ENCODE results near the gene PVALB. TPM values are rescaled to one million over a fixed set of nuclear protein-coding genes. Genes with fewer than 3 reads are reported as not detected.

PVALB gene
- total RNA-seq, 1 donor from 2014 or later = not detected

DNA sequence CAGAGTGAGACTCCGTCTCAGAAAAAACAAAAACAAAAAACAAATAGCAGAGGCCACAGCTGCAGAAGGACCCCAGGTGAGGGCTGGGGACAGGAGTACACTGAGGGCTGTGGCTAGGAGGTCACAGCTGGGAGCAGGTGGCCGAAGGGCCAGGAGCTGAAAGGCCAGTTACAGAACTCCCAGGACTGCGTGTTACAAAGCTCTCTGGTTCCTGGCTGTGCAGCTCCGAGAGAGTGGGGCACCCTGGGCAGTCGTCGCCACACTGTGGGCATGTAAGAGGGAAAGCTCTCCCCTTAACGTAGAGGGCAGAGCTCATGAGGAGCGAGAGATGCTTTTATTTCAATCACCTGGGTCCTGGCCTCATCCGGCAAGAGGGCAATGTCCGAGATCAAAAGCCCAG, 33.8 kb upstream of the PVALB start:
- intact Hi-C loops (cut with DNase I) = no loop called here
- DNase-seq (ENCODE audit: low spot score) = peak; percentile 63

DNA sequence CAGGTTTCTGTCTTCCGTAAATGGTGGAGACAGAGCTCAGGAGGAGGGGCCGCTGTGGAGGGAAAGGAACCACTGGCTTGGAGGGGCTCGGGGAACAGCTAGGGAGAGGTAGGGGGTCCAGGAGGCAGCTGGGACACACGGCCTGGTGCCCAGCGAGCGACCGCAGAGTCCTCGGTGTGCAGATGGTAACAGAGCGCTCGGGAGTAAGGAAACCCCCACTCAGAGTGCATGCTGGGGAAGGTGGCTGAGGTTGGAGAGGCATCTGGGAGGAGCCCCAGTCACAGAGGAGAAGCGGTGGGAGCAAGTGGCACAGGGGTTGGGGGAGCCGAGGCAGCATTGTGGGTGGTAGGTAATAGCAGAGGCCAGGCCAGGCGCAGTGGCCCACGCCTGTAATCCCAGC, 33.2 kb upstream of the PVALB start:
- DNase-seq (ENCODE audit: low spot score) = no peak
- intact Hi-C loops (cut with DNase I) = no loop called here

DNA sequence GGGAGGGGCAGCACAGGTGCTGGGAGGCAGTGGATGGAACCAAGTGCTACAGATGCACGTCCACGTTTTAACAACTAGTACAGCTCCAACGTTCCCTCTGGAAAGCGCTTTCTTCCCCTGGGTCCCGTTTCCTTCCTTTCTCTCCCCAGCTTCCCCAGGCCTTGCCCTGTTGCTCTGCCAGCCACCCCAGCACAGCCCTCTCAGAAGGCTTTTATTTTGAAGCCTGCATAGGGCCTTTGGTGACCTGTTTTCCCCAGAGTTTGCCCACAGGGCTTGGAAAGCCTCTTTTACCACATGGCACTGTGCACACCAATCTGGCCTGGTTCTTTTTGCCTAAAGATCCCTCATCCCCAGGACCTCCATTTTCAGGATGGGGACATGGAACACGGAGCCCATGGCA, 30.1 kb upstream of the PVALB start:
- peak; percentile 57 for DNase-seq (ENCODE audit: low spot score)
- intact Hi-C loops (cut with DNase I) = no loop called here

DNA sequence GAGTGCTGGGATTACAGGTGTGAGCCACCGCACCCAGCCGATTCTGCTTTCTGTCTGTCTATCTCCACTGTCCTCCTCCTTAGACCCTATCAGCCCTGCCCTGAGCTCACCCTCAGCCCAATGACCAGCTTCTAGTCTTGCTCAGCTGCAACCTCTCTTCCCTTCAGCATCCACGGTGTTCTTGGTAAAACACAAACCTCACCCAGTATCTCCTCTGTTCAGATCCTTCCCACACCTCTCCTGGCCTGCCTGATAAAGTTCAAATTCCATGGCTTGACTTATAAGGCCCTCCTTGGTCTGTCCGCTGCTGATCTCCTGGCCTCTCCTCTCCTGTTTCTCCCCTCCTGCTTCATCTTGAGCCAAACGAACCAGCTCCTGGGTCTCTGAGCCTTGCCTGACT, 29.4 kb upstream of the PVALB start:
- DNase-seq (ENCODE audit: low spot score) = peak; percentile 44
- intact Hi-C loops (cut with DNase I) = no loop called here

DNA sequence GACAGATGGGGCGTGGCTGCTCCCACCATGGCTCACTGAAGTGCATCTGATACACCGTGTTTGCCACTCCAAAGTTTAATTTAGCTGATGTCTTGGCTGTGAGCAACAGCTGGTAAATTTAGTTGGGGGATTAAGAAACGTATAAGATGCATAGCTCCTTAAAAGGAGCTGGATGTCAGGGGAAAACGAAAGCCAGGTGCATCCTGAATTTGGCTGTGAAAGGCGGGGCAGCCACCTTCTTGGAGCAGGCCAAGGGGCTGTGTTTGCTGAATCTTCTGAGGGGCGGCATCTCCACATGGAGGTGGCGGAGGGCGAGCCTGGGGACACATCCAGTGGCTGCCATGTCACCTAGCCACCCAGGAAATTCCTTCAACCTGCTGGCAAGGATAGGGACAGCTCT, 23.3 kb upstream of the PVALB start:
- DNase-seq (ENCODE audit: low spot score) = no peak
- intact Hi-C loops (cut with DNase I) = no loop called here

DNA sequence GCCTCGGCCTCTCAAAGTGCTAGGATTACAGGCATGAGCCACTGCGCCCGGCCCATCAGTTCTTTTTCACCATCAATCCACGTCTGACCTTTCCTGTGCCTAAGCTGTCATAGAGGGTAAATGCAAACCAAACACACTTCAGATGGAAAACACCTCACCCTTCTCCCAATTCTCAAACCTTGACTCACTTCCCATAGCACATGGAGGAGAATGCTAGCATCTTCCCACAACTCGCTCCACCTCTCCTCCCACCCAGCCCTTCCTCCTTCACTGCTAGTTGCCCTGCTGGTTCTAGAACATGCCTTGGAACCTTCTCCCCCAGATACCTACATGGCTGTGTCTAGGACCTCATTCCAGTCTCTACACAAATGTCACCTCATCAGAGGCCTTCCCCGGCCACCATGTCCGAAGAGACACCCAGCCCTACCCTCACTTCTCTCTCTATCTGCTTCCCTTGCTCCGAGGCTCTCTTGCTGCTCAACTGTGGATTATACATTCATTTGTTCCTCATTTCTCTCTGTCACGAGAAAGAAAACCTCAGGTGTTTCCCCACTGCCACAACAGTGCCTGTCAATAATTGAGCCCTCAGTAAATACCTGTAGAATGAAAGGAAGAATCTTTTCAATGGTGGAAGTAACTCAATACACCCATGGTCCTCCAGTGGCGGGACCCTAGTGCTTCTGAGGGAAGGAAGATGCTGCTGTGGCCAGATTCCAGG, 22.7 kb upstream of the PVALB start:
- peak; percentile 3 for DNase-seq (ENCODE audit: low spot score)
- intact Hi-C loops (cut with DNase I) = no loop called here

DNA sequence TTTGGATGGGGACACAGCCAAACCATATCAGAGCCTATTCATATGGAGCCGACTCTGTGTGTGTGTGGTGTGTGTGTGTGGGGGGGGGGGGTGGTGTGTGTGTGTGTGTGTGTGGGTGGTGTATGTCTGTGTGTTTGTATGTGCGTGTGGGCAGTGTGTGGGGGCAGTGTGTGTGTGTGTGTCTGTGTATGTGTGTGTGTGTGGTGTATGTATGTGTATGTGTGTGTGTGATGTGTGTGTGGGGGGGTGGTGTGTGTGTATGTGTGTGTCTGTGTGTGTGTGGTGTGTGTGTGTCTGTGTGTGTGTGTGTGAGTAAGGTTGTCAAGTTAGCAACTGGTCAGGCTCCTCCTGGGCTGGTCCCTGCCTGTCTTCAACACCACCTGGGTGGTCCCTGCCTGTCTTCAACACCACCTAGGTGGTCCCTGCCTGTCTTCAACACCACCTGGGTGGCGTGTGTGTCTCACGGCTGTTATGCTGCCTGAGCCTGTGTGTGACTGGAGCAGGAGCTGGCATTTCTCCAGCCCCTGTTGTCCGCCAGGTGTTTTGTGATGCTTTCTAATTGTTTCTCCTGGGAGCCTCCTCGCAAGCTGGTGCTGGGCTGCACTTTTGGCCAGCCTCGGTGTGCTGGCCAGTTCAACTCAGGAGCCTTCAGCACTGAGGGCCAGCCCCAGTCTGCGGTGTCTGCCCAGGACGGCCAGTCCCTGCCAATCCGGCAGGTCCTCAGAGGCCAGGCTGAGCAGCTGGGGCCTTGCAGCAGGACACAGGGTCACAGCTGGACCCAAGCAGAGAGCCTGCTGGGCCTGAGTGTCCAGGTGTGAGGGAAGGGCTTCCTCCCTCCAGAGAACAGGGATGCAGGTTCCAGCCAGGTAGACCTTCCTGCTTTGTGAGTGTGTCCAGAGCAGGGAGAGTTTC, 21.5 kb upstream of the PVALB start:
- peak; percentile 57 for DNase-seq (ENCODE audit: low spot score)
- intact Hi-C loops (cut with DNase I) = no loop called here

DNA sequence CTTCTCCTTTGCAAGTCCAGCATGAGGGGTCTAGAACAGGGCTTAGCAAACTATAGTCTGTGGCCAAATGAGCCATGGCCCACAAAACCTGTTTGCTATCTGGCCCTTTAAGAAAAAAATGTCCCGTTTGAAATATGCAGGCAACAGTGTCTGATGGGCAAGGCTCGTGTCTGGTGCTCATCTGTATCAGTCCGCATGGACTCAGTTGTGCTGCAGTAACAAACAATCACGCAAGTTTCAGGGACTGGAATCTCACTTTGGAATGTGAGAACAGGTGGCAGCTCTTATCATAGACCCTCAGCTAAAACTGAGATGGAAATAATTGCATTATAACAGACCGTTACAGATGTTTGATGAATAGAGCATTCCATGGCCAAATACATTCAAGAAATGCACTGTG, 19.1 kb upstream of the PVALB start:
- intact Hi-C loops (cut with DNase I) = no loop called here
- peak; percentile 14 for DNase-seq (ENCODE audit: low spot score)

DNA sequence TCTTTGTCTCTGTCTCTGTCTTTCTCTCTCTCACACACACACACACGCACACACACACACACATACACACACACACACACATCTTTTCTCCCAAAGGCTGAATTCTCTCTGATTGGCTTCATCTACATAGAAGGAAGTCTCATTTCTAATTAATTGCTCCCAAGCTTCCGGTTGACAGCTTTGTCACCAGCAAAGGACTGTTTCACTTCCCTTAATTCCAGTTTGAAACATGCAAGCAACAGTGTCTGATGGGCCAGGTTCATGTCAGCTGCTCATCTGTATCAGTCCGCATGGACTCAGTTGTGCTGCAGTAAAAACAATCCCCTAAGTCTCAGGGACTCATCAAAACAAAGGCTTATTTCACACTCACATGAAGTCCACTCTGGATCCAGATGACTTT, 16.2 kb upstream of the PVALB start:
- intact Hi-C loops (cut with DNase I) = no loop called here
- DNase-seq (ENCODE audit: low spot score) = no peak

DNA sequence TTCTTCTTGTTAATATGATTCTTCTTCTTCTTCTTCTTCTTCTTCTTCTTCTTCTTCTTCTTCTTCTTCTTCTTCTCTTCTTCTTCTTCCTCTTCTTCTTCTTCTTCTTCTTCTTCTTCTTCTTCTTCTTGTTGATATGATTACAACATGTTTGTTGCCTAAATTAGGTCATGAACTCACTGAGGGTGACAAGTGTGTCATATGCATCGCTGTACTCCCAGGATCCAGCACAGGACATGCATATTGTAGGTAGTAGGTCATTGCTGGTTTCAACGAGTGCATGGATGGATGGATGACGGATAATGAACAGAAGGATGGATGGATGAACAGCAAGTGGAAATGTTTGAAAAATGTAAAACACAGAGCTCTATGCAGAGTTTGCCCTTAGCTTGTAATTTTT, 14.9 kb upstream of the PVALB start:
- intact Hi-C loops (cut with DNase I) = no loop called here

DNA sequence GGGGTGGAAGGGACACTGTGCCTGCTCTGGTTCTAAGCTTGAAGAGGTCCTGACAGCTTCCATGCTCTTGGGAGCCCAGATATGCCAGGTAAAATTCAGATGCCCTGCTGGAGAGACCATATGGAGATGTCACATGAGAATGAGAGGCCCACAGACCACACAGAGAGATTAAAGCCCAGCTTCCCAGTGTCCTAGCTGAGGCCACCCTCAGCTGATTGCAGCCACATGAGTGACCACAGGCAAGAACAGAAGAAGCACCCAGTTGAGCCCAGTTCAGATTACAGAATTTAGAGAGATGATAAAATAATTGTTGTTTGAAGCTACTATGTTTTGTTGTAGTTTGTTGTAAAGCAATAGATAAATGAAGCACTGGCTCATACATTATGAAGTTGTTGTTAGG, 14.4 kb upstream of the PVALB start:
- peak; percentile 1 for DNase-seq (ENCODE audit: low spot score)
- intact Hi-C loops (cut with DNase I) = no loop called here

More for the DNA sequence above, 14.9 kb upstream of the PVALB start:
- peak; percentile 12 for DNase-seq (ENCODE audit: low spot score)

DNA sequence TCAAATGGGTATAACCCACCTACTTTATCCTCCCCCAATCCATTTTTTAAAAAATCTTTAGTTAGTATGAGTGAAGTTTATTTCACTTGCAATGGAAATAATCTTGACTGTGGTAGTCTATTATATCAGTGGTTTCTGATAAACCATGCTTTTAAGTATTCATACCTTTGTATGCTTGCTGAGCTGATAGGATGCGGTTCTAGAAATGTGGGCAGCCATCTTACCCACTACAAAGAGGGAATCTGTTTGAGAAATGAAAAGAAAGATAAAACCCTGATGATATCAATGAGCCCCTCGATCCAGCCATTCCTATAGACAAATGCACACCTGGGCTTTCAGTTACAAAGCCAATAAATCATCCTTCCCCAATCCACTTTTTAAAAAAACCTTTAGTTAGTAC, 13.8 kb upstream of the PVALB start:
- DNase-seq (ENCODE audit: low spot score) = no peak
- intact Hi-C loops (cut with DNase I) = no loop called here

DNA sequence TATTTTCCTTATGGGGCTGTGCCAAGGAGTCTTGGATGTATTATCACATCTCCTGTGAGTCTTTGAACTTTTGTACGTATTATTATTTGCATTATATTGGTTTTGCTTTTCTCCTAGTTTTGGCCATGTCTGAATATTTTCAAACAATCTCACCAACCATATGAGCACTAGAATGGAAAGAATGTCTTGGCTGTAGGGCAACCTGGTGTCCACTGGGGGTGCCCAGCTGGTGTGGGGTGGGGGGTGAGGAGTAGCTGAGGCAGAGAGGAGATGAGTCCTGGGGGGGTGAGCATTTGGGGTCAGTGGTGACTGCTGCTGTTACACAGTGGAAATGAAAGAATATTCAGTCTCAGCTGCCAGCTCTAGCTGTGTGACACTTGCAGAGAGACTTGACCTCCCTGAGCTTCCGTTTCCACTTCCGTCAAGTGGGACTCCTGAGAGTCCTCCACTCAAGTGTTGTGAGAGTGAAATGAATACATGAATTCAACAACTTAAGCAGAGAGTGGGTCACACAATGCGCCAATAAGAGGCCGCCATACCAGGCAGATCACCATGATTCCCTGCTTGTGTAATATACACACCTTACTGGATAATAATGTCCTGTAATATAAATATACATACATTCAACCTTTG, 12.7 kb upstream of the PVALB start:
- intact Hi-C loops (cut with DNase I) = no loop called here
- peak; percentile 50 for DNase-seq (ENCODE audit: low spot score)

DNA sequence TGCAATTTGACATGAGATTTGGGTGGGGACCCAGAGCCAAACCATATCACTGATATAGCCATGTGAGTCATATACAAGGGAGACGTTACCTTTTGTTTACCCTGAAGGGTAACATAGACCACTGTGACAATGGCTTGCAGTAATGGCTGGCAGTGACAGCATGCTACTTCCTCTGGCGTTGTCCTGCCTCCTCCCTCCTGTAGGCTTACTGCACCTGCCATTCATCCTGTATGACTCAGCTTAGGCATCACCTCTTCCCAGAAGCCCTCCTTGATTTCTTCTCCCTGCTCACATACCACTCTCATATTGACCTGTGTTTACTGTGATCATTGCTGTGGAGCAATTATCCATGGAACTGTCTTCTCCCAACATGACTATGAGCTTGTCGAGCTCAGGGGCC, 12.0 kb upstream of the PVALB start:
- DNase-seq (ENCODE audit: low spot score) = peak; percentile 46
- intact Hi-C loops (cut with DNase I) = no loop called here

DNA sequence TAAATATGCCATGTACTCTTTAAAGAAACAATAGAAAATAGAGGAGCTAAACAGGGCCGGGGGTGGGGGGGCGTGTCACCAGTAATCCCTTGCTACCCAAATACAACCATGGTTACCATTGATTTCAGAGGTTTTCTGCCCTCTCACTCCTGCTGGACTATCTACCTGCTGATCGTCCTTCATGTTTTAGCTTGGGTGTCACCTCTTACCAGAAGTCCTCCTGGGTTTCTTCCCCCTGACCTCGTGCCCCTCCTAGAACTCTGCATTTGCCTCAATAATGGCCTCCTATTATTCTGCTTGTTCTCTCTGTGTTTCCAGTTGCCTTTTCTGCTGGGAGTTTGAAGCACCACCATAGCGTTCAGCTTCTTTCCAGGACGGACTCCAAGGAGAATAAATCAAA, 9.4 kb upstream of the PVALB start:
- peak; percentile 10 for DNase-seq (ENCODE audit: low spot score)
- intact Hi-C loops (cut with DNase I) = no loop called here

DNA sequence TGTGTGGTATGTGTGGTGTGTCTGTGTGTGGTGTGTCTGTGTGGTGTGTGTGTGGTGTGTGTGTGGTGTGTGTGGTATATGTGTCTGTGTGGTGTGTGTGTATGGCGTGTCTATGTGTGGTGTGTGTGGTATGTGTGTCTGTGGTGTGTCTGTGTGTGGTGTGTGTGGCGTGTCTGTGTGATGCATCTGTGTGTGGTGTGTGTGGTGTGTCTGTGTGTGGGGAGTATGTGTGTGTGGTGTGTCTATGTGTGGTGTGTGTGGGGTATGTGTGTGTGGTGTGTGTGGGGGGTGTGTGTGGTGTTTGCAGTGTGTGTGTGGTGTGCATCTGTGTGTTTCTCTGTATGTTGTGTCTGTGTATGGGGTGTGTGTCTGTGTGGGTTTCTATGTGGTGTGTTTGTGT, 7.8 kb upstream of the PVALB start:
- intact Hi-C loops (cut with DNase I) = no loop called here
- no peak for DNase-seq (ENCODE audit: low spot score)

DNA sequence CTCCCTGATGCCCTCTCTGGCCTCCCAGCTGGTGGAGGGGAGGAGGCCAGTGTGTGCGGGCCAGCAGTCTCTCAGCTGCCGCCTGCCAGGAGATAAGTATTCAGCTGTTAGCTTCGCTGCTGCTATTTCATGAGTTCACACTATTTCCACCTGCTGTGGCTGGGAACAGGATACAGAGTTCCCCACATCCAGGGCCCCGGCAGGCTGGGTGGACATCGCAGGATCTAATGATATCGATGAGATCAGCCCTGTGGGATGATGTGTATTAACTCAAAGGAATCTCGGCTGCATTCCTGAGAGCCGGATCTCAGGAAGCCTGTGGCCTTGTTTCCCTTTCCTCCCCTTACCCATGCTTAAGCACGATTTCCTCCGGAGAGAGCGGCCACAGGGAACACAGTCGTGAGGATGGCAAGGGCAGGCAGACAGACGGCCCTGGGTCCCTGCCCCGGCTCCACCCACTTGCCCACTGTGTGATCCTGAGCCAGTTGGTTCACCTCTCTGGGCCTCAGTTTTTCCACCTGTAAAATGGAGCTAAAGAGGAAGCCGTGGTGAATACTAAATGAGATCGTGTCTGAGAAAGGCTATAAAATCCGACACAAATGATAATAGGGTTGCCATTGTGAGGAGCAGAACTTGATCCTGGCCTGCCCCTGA, 6.5 kb upstream of the PVALB start:
- intact Hi-C loops (cut with DNase I) = no loop called here
- DNase-seq (ENCODE audit: low spot score) = no peak

DNA sequence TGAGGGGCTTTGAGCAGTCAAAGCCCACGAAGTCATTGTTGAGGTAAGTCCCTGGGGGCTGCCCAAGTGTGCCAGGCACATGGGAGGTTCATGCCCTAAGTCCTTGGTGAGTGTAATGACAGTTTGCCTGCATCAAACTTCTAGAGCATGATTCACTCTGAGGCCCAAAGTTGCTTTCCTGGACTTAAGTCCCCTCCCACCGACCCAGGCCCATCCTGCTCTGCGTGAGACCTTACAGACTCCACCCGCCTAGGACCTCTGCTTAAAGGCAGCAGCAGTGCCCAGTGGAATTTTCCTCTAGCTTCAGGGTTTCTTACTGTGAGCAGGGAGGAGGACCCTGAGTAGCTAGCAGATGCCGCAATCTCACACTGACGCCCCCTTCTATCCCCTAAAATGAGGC, 5.7 kb upstream of the PVALB start:
- no peak for DNase-seq (ENCODE audit: low spot score)
- intact Hi-C loops (cut with DNase I) = no loop called here

DNA sequence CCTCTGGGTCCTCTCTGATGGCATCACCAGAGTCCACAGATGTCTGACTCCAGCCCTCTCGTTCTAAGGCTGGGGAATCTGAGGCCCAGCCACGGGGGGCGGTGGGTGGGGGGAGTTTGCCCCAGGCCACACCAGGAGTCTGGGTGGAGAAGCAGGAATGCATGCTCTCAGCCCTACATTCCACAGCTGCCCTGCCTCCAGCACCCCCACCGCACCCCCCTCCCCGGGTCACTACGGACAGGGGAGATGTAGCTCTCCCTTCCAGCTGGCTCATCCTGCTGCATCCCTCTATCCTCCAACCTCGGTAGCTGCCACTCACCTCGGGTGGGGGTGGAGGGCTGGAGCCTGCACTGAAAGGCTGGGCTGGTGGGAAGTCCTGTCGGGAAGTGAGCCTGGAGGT, 2.3 kb upstream of the PVALB start:
- no peak for DNase-seq (ENCODE audit: low spot score)
- intact Hi-C loops (cut with DNase I) = no loop called here

DNA sequence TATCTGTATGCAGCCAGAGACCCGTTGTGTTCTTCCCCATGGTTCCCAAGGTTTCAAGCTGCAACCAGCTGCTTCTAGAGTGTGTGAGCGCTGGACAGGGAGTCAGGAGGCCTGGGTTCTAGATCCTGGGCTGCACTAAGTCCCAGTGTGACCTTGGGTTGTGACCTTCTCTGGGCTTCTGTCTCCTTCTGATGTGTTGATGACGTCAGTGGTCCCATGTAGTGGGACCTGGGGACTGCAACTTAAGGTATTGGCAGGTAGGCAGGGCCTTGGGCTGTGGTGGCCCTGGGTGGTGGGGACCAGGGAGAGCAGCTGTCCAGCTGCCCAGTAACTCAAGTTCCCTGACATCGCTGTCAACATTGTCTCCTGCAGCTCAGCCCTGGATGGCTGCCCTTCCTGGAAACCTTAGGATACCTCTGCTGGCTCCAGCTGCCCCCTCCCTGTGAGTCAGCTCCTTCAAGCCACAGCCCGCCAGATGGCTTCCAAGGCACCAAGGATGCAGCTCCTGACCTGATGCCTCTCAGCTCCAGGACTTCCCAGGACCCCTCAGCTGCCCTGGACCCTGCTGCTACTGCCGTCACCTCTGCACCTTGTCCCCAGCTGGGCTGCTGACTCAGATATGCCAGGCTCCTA, 1.3 kb upstream of the PVALB start:
- intact Hi-C loops (cut with DNase I) = no loop called here

More for the DNA sequence above, 1.3 kb upstream of the PVALB start:
- DNase-seq (ENCODE audit: low spot score) = no peak
